Fibroblast of pulmonary artery (primary cell): ENCODE measurements around the gene COQ8B.
"Not testable (repeated sequence)": the region's sequence is repeated elsewhere in the genome, so short reads cannot be mapped to it uniquely, and the experiment has no call there.

Source experiments
- DNase-seq: peaks from one replicate; pipeline ENCODE4 v3.0.0-alpha.2; 2010; ENCODE audit warnings: low read depth
- H3K4me3 ChIP-seq: replicated peaks from 2 replicates; pipeline ENCODE4 v1.5.1; 2011; ENCODE audit warnings: low read depth, mild to moderate bottlenecking, control low read depth, low read length, moderate library complexity
- TF ChIP-seq, protein P1 (sequence below): IDR thresholded peaks from 2 replicates; pipeline ENCODE4 v1.5.1; 2011; ENCODE audit warnings: mild to moderate bottlenecking, control low read depth, low read length, inconsistent platforms; ENCODE audit errors: missing control alignments

Gene COQ8B

DNA sequence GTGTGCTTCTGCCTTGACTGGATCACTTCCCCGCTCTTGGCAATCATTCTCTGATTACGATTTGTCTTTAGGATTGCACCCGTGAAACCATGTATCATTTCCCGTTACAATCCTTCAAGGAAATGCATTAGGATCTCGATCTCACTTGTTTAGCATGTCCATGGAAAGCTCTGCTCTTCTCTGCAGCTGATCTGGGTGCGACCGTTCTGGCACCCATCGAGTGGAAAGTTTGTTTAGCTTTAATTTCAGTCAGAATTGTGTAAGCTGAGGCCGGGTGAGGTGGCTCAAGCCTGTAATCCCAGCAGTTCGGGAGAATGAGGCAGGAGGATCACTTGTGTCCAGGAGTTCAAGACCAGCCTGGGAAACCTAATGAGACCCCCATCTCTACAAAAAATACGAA is 57.1 kb downstream of the COQ8B start:
- TF ChIP-seq, protein P1, sequence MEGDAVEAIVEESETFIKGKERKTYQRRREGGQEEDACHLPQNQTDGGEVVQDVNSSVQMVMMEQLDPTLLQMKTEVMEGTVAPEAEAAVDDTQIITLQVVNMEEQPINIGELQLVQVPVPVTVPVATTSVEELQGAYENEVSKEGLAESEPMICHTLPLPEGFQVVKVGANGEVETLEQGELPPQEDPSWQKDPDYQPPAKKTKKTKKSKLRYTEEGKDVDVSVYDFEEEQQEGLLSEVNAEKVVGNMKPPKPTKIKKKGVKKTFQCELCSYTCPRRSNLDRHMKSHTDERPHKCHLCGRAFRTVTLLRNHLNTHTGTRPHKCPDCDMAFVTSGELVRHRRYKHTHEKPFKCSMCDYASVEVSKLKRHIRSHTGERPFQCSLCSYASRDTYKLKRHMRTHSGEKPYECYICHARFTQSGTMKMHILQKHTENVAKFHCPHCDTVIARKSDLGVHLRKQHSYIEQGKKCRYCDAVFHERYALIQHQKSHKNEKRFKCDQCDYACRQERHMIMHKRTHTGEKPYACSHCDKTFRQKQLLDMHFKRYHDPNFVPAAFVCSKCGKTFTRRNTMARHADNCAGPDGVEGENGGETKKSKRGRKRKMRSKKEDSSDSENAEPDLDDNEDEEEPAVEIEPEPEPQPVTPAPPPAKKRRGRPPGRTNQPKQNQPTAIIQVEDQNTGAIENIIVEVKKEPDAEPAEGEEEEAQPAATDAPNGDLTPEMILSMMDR: no peak
- H3K4me3 ChIP-seq: no peak overlapping the region
- DNase-seq: no peak

DNA sequence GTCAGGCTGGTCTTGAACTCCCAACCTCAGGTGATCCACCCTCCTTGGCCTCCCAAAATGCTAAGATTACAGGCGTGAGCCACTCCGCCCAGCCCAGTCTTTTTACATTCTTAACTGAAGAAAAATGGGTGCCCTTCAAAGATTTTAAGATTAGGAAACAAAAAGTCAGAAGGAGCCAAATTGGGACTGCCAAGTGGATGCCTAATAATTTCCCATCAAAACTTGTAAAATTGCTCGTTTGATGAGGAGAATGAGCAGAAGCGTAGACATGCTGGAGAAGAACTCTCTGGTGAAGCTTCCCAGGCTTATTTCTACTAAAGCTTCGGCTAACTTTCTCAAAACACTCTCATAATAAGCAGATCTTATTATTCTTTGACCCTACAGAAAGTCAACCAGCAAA is 57.6 kb downstream of the COQ8B start:
- no peak overlapping the region for H3K4me3 ChIP-seq
- no peak for DNase-seq
- TF ChIP-seq, protein P1: no peak

DNA sequence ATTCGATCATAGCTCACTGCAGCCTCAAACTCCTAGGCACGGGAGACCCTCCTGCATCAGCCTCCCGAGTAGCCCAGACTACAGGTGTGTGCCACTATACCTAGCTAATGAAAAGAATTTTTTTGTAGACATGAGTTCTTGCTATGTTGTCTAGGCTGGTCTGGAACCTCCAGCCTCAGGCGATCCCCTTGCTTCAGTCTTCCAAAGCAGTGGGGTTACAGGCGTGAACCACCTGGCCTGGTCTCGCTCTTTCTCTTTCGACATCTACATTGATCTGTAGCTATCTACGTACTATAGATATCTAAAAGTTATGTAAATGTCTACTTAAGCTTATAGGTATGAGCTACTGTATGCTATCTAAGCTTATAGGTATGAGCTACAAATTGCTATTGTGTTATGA is 58.7 kb downstream of the COQ8B start:
- H3K4me3 ChIP-seq: no peak overlapping the region
- TF ChIP-seq, protein P1: no peak
- no peak for DNase-seq

DNA sequence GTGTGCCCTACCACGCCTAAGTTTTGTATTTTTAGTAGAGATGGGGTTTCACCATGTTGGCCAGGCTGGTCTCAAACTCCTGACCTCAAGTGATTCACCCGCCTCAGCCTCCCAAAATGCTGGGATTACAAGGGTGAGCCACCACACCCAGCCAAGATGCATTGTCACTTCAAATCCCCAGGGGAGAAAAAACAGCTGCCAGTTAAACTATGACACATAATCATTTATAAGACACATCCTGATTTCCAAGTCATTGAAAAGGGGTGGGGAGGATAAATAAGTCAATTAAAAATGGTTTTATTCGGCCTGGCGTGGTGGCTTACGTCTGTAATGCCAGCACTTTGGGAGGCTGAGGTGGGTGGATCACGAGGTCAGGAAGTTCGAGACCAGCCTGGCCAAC is 61.0 kb downstream of the COQ8B start:
- not testable (repeated sequence) for DNase-seq, H3K4me3 ChIP-seq

DNA sequence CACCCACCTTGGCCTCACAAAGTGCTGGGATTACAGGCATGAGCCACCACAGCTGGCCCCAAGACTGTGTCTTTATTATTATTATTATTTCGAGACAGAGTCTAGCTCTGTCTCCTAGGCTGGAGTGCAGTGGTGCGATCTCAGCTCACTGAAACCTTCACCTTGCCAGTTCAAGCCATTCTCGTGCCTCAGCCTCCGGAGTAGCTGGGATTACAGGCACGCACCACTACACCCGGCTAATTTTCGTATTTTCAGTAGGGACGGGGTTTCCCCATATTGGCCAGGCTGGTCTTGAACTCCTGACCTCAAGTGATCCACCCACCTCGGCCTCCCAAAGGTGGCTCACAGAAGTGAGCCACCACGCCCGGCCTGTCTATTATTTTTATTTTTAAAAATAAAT is 64.4 kb downstream of the COQ8B start:
- H3K4me3 ChIP-seq, DNase-seq: not testable (repeated sequence)

DNA sequence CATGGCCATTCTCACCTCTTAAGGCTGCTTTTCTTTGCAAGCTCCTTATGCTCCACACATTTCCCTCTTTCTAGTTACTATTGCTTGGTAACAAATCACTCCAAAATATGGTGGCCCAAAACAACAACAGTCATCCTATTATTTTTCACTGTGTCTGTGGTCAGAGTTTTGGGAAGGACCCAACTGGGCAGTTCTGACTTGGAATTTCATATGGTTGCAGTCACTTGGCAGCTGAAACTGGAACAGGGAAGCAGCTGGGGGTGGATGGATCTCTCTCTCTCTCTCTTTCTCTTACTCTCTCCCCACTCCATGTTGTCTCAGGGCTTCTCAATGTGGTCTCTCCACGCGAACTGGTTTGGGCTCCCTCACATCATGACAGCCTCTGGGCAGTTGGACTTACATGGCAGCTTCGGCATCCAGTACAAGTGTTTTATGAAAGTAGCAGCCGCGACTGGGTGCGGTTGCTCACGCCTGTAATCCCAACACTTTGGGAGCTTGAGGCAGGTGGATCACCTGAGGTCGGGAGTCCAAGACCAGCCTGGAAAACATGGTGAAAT is 65.9 kb downstream of the COQ8B start:
- no peak overlapping the region for H3K4me3 ChIP-seq
- DNase-seq: peak; percentile 79
- TF ChIP-seq, protein P1: no peak

DNA sequence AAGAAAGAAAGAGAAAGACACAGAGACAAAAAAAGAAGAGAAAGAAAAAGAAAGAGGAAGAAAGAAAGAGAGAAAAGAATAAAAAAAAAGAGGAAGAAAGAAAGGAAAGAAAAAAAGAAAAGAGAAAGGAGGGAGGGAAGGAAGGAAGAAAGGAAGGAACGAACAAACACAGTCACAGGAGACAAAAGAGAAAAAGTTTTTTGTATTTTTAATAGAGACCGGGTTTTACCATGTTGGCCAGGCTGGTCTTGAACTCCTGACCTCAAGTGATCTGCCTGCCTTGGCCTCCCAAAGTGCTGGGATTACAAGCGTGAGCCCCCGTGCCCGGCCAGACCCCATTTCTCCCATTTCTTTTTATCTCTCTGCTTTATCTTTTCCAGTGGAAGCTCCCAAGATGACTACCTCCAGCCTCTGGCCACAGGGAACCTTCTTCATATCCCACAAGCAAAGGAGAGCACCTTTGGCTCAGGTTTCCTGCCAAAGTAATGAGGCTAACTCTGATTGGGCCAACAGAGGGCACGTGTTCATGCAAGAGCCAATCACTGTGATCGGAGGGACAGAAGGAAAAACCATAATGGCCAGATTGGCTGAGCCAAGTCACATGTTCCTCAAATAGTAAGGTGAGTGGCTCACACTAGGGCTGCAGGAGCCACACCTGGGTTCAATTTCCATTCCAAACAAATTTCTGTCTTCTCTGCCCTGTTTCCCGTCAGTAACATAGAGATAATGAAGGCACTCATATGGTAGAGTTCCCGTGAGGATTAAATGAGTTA is 66.6 kb downstream of the COQ8B start:
- DNase-seq, H3K4me3 ChIP-seq: not testable (repeated sequence)

DNA sequence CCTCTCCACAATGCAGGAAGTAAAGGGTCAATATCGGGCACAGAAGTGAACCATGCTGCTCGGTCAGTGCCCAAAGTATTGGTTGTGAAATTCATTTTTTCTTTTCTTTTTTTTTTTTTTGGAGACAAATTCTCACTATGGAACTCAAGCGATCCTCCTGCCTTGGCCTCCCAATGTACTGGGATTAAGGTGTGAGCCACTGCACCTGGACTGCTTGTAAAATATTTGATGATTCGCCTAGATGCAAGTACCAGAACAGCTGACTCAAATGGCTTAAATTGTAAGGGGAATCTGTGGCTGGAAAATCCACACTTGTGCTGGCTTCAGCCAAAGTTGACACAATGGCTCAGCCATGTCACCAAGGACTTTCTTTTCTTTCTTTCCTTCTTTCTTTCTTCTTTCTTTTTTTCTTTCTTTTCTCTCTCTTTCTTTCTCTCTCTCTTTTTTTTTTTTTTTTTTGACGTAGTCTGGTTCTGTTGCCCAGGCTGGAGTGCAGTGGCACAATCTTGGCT is 69.9 kb downstream of the COQ8B start:
- H3K4me3 ChIP-seq: peak overlapping the region; percentile 23
- TF ChIP-seq, protein P1: no peak
- no peak for DNase-seq
